HCT116 (cell line): ENCODE measurements around the gene ACTG2. TPM values are rescaled to one million over a fixed set of nuclear protein-coding genes. Genes with fewer than 3 reads are reported as not detected.

Experiments used
- ATAC-seq: fragments of 200-7000 bp; cut with Tn5 transposase; 2 replicates; pipeline ENCODE4 v1.9.1; 2020; ENCODE audit warnings: mild to moderate bottlenecking, moderate library complexity
- BruUV-seq: library from RNA; stranded (reverse); fragments of 400-500 nt; replicated peaks from 2 replicates; lab custom pipeline; 2021; lab: Mats Ljungman, UMichigan
- CTCF ChIA-PET: fragments of 300-600 bp; sonication (Branson Sonifier 250); formaldehyde crosslinking; loops from one replicate; lab custom pipeline; 2021; ENCODE audit warnings: antibody characterized with exemption; lab: Charles Lee
- POLR2A ChIA-PET: fragments of 300-600, 350-600 bp; sonication (Branson Sonifier 250); formaldehyde crosslinking; loops from one replicate; lab custom pipeline; 2021; ENCODE audit warnings: antibody characterized with exemption; lab: Charles Lee
- RAD21 ChIA-PET, 2 experiments: fragments of 300-600 bp; sonication (Branson Sonifier 250); formaldehyde crosslinking; loops; one replicate each; lab custom pipeline; 2023; ENCODE audit warnings: low total read pairs in 2 of 2; ENCODE audit not compliant: uncharacterized antibody in 2 of 2, unreplicated experiment in 2 of 2, low non-redundant PET in 1 of 2; lab: Charles Lee
- DNase-seq: peaks from one replicate; pipeline ENCODE4 v3.0.0-alpha.2; 2010; ENCODE audit warnings: low read depth, low spot score
- H2AFZ ChIP-seq: fragments of 200-600 bp; shearing (Covaris generic), sonication (generic); 2 replicates; pipeline ENCODE4 v1.6.1; 2017; ENCODE audit warnings: low read depth, mixed run types, mixed read lengths, antibody characterized with exemption, low read length; ENCODE audit not compliant: poor library complexity, severe bottlenecking
- H3K27ac ChIP-seq: 2 replicates; pipeline ENCODE4 v1.5.1; 2012; ENCODE audit warnings: low read depth, low read length
- H3K27me3 ChIP-seq: fragments of 200-600 bp; sonication (generic); 2 replicates; pipeline ENCODE4 v1.6.1; 2016; ENCODE audit warnings: mixed run types, low read length, mixed read lengths; ENCODE audit not compliant: insufficient read depth
- H3K36me3 ChIP-seq, 2 experiments: fragments of 200-500 bp in 1 of 2; fragments of 200-600 bp in 1 of 2; sonication (Bioruptor generic) in 1 of 2; sonication (generic) in 1 of 2; 2 replicates each; pipeline versions ENCODE4 v1.5.1 to v1.6.1; 2014 to 2016; ENCODE audit warnings: low read length in 2 of 2, inconsistent platforms in 1 of 2, mixed read lengths in 1 of 2, mixed run types in 1 of 2; ENCODE audit not compliant: insufficient read depth in 2 of 2, control insufficient read depth in 1 of 2
- H3K4me1 ChIP-seq, 2 experiments: fragments of 200-600 bp in 1 of 2; sonication (generic) in 1 of 2; 2 replicates each; pipeline versions ENCODE4 v1.5.1 to v1.6.1; 2012 to 2017; ENCODE audit warnings: low read length in 2 of 2, inconsistent platforms in 1 of 2, mild to moderate bottlenecking in 1 of 2, mixed read lengths in 1 of 2, mixed run types in 1 of 2, moderate library complexity in 1 of 2; ENCODE audit not compliant: insufficient read depth in 2 of 2, control insufficient read depth in 1 of 2
- H3K4me2 ChIP-seq: fragments of 200-600 bp; sonication (generic); 2 replicates; pipeline ENCODE4 v1.6.1; 2017; ENCODE audit warnings: mixed run types, low read length, mixed read lengths
- H3K4me3 ChIP-seq, 2 experiments: fragments of 200-600 bp in 1 of 2; sonication (generic) in 1 of 2; replicated peaks in 1 of 2; 2 replicates each; pipeline ENCODE4 v1.5.1; 2011 to 2016; ENCODE audit warnings: low read length in 2 of 2, control low read depth in 1 of 2, low read depth in 1 of 2, mild to moderate bottlenecking in 1 of 2, mixed read lengths in 1 of 2, mixed run types in 1 of 2
- H3K79me2 ChIP-seq: fragments of 200-600 bp; sonication (generic); 2 replicates; pipeline ENCODE4 v1.6.1; 2017; ENCODE audit warnings: mild to moderate bottlenecking, mixed run types, low read length, moderate library complexity, mixed read lengths; ENCODE audit not compliant: insufficient read depth
- H3K9ac ChIP-seq: fragments of 200-600 bp; sonication (generic); 2 replicates; pipeline ENCODE4 v1.6.1; 2016; ENCODE audit warnings: low read length, mixed read lengths
- H3K9me2 ChIP-seq: fragments of 200-600 bp; sonication (generic), shearing (Covaris generic); 2 replicates; pipeline ENCODE4 v1.6.1; 2017; ENCODE audit warnings: mixed run types, mild to moderate bottlenecking, moderate library complexity; ENCODE audit not compliant: insufficient read depth
- H3K9me3 ChIP-seq, 2 experiments: fragments of 200-500 bp in 1 of 2; fragments of 200-600 bp in 1 of 2; sonication (Bioruptor generic) in 1 of 2; sonication (generic) in 1 of 2; 2 replicates each; pipeline ENCODE4 v1.6.1; 2014 to 2017; ENCODE audit warnings: low read length in 2 of 2, mixed read lengths in 2 of 2, inconsistent platforms in 1 of 2, low read depth in 1 of 2, mild to moderate bottlenecking in 1 of 2, mixed run types in 1 of 2, moderate library complexity in 1 of 2; ENCODE audit not compliant: control insufficient read depth in 1 of 2, insufficient read depth in 1 of 2
- H4K20me1 ChIP-seq: fragments of 200-600 bp; sonication (generic), shearing (Covaris generic); 2 replicates; pipeline ENCODE4 v1.6.1; 2017; ENCODE audit warnings: mixed run types, mild to moderate bottlenecking, moderate library complexity; ENCODE audit not compliant: insufficient read depth
- ATF3 ChIP-seq: IDR thresholded peaks from 2 replicates; pipeline ENCODE4 v1.6.1; 2012
- EGR1 ChIP-seq: IDR thresholded peaks from 2 replicates; pipeline ENCODE4 v1.6.1; 2012; ENCODE audit warnings: low read depth
- ELF1 ChIP-seq: IDR thresholded peaks from 2 replicates; pipeline ENCODE4 v1.6.1; 2012; ENCODE audit warnings: low read depth, borderline replicate concordance
- EZH2phosphoT487 ChIP-seq: fragments of 200-600 bp; IDR thresholded peaks from 2 replicates; pipeline ENCODE4 v1.6.1; 2018; ENCODE audit warnings: antibody characterized with exemption, borderline replicate concordance
- FOSL1 ChIP-seq: IDR thresholded peaks from 2 replicates; pipeline ENCODE4 v1.6.1; 2012; ENCODE audit warnings: low read depth
- POLR2A ChIP-seq: IDR thresholded peaks from 2 replicates; pipeline ENCODE4 v1.7.0; 2011; ENCODE audit warnings: borderline replicate concordance; ENCODE audit not compliant: insufficient read depth, insufficient read length; ENCODE audit errors: extremely low read depth
- RAD21 ChIP-seq: IDR thresholded peaks from 2 replicates; pipeline ENCODE4 v1.6.1; 2012; ENCODE audit warnings: low read depth, mild to moderate bottlenecking
- YY1 ChIP-seq: IDR thresholded peaks from 2 replicates; pipeline ENCODE4 v1.6.1; 2011; ENCODE audit warnings: low read length, low read depth, moderate library complexity, mild to moderate bottlenecking; ENCODE audit not compliant: insufficient replicate concordance; ENCODE audit errors: extremely low read depth
- ZFX ChIP-seq: fragments of 450-650 bp; IDR thresholded peaks from 2 replicates; pipeline ENCODE4 v1.6.1; 2017
- ZNF274 ChIP-seq: fragments of 200-500 bp; sonication (Bioruptor generic); IDR thresholded peaks from 2 replicates; pipeline ENCODE4 v1.6.1; 2014; ENCODE audit warnings: mild to moderate bottlenecking, low read depth, low read length, inconsistent platforms
- intact Hi-C: fragments of 100-400 bp; cut with micrococcal nuclease; formaldehyde crosslinking; loops from 2 replicates; pipeline ENCODE4 v1.10.0; 2022
- total RNA-seq: library from RNA; stranded (reverse); gene quantifications from one replicate; pipeline ENCODE4 v1.2.1, GENCODE V29; 2021; ENCODE audit not compliant: unreplicated experiment
- TF ChIP-seq, protein P1 (sequence below): IDR thresholded peaks from 2 replicates; pipeline ENCODE4 v1.6.1; 2011; ENCODE audit warnings: mild to moderate bottlenecking, low read length, moderate library complexity; ENCODE audit not compliant: insufficient replicate concordance; ENCODE audit errors: extremely low read depth

The ACTG2 gene
- total RNA-seq, 1 experiment from 2014 or later: 0.89 TPM

GRCh38 chr2:73949802-73950201, 57.0 kb downstream of the ACTG2 start:
- Histone ChIP-seq H3K79me2 (peaks cover 78% of the 10 kb centered on the region), H3K4me3 (no peak overlapping the region), H3K4me1 (no peaks in the 10 kb centered on the region), H3K9me2 (no peaks in the 10 kb centered on the region), H3K4me2 (no peak overlapping the region), H3K36me3 (peaks cover 49 to 57% of the 10 kb centered on the region in 2 experiments), H3K9me3 (no peaks in the 10 kb centered on the region), H2AFZ (no peak overlapping the region), H3K9ac (no peak overlapping the region), H3K27me3 (no peaks in the 10 kb centered on the region), H3K27ac (no peak overlapping the region), H4K20me1 (0 out of 2 replicates have a peak, but pooled peaks cover 4% of the 10 kb centered on the region)
- intact Hi-C loops: no loop called here
- ChIA-PET POLR2A (no interaction called here), RAD21 (interaction anchor here in 1 of 2 experiments (0.6 kb wide), 1 partner anchor 44 kb away, joined by 3 read pairs; no protein-coding TSS in a partner anchor), CTCF (interaction anchor here (1.4 kb wide), 1 partner anchor 202 kb away, joined by 4 read pairs; no protein-coding TSS in a partner anchor)
- ATAC-seq (no peak), DNase-seq (no peak)
- BruUV-seq: no TSS peak
- TF ChIP-seq EZH2phosphoT487 (no peak), ZFX (no peak), FOSL1 (no peak), YY1 (no peak), EGR1 (no peak), ELF1 (no peak), RAD21 (no peak), POLR2A (no peak), ATF3 (no peak), ZNF274 (no peak)
- TF ChIP-seq, protein P1, sequence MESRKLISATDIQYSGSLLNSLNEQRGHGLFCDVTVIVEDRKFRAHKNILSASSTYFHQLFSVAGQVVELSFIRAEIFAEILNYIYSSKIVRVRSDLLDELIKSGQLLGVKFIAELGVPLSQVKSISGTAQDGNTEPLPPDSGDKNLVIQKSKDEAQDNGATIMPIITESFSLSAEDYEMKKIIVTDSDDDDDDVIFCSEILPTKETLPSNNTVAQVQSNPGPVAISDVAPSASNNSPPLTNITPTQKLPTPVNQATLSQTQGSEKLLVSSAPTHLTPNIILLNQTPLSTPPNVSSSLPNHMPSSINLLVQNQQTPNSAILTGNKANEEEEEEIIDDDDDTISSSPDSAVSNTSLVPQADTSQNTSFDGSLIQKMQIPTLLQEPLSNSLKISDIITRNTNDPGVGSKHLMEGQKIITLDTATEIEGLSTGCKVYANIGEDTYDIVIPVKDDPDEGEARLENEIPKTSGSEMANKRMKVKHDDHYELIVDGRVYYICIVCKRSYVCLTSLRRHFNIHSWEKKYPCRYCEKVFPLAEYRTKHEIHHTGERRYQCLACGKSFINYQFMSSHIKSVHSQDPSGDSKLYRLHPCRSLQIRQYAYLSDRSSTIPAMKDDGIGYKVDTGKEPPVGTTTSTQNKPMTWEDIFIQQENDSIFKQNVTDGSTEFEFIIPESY: no peak
